Activated naive CD4-positive, alpha-beta T cell treated with anti-CD3 and anti-CD28 coated beads, Interleukin-2, amount 50 U/mL, for 72 hours (primary cell): ENCODE results near the gene TPX2. TPM values are rescaled to one million over a fixed set of nuclear protein-coding genes. Genes with fewer than 3 reads are reported as not detected.

Experiments used
- ATAC-seq, 2 donors: fragments of 150-1000 bp; cut with Tn5 transposase; 2 replicates each; pipeline ENCODE4 v1.10.0; 2021; ENCODE audit warnings: mild to moderate bottlenecking in 2 of 2, moderate library complexity in 2 of 2
- DNase-seq, 2 donors: peaks; one replicate each; pipeline ENCODE4 v3.0.0; 2021 to 2022; ENCODE audit warnings: low spot score in 2 of 2
- H3K27ac Mint-ChIP-seq, 2 donors: one replicate each; pipeline ENCODE4 v1.8.0; 2022; ENCODE audit warnings: mild to moderate bottlenecking in 2 of 2, mixed read lengths in 2 of 2
- H3K36me3 Mint-ChIP-seq, 2 donors: one replicate each; pipeline ENCODE4 v1.8.0; 2022; ENCODE audit warnings: mixed read lengths in 2 of 2
- H3K9me3 Mint-ChIP-seq, 2 donors: one replicate each; pipeline ENCODE4 v1.8.0; 2022; ENCODE audit warnings: mixed read lengths in 2 of 2
- total RNA-seq, 2 donors: library from RNA; stranded (reverse); gene quantifications; one replicate each; pipeline ENCODE4 v1.2.3, GENCODE V29; 2022

Gene TPX2
- total RNA-seq, 2 donors from 2014 or later, result 123 to 215 TPM

DNA sequence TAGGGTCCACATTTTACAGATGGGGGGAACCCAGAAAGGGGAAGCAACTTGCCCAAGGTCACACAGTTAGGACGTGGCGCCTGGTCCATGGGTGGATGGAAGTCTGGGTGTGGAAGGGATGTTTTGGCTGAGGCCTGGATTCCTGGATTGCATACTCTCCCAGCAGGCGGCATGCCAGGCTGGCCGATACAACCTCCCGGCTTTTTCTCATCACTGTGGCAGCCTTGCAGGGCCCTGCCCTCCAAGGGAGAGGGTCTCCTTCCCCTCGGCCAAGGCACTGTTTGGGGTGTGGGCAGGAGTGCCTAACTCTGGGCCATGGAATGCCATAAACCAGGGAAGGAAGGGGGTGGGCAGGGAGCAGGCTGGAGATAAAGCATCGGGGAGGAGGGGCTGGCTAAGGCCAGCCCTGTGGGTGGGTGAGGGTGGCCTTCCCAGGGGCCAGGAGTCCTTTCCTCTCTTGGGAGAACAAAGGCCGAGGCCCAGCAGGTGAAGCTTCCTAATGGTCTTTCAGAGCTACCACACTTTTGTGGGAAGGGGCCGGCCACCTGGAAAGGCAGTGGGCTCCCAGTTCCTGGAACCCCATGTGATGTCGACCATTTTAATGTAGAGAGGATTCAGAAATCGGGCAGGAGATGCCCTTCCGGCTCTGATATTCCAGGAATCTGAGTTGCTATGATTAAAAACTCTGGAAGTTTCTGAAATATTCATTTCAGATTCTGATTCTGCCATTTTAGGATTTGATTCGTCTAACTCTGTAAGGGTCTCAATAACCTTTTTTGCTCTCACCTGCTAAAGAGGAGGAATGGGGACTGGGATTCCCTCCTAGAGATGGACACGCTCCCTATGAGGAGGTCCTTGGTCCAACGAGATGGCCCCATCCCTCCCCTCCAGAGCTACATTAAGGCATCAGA lies 102.1 kb downstream of the TPX2 start:
- Mint-ChIP-seq H3K36me3 (no peaks in the 10 kb centered on the region), H3K9me3 (no peaks in the 10 kb centered on the region), H3K27ac (no peak overlapping the region)
- DNase-seq, result no peak
- no peak for ATAC-seq

- H3K27ac Mint-ChIP-seq, result no peak overlapping the region
- H3K36me3 Mint-ChIP-seq, result no peaks in the 10 kb centered on the region
- H3K9me3 Mint-ChIP-seq, result no peaks in the 10 kb centered on the region
- ATAC-seq (no peak), DNase-seq (no peak)
Observed at GRCh38 chr20:31841928-31842327, 102.8 kb downstream of the TPX2 start.

DNA sequence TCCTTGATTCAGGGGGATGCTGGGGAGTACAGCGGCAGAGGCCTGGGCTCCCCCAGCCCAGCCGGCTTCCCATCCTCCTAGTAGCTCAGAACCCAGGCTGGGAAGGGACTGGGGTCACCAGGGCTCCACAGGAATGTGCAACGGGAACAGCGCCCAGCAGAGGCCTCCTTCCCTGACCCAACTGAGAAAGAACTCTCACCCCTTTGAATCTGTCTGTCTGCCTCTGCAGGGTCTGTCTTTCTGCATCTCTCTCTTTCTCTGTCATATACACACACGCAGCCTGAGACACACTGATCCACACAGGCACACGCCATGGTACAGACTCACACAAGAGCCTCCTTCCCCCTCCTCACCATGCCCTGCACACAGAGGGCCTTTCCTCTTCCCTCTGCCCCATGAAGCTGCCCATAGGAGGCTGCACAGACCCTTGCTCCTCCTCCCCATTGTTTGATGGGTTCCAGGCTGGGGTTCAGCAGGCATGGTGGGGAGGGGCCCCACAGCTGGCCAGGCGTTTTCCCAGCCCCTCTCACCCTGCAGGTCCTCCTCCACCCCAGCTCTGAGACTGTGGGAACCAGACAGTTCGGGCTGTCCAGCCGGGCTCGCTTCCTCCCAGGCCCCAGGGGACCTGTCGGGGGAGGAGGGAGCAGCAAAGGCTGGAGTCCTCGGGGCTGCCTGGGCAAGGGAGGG lies 103.5 kb downstream of the TPX2 start:
- no peaks in the 10 kb centered on the region for H3K36me3 Mint-ChIP-seq
- no peak for DNase-seq
- H3K9me3 Mint-ChIP-seq, result no peaks in the 10 kb centered on the region
- ATAC-seq, result no peak
- H3K27ac Mint-ChIP-seq, result no peak overlapping the region

GRCh38 chr20:31843288-31843687 lies 104.2 kb downstream of the TPX2 start:
- DNase-seq, result no peak
- no peaks in the 10 kb centered on the region for H3K36me3 Mint-ChIP-seq
- no peaks in the 10 kb centered on the region for H3K9me3 Mint-ChIP-seq
- ATAC-seq, result no peak
- H3K27ac Mint-ChIP-seq, result no peak overlapping the region

DNA sequence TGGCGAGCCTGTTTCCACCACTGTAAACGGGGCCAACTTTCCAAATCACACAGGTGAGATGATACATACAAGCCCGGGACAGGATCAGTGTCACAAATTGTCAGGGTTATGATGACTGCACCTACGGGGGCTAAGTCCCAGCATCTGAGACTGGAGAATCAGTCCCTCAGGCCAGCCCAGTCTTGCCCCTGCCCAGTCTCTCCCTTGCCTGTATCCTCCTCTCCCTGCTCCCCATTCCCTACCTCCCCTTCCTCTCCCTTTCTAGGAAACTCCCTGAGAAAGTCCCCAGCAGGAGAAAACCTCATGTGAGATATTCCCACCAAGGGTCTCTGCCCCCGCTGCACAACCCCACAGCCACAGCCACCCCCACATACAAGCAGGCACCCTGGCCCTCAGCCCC lies 104.8 kb downstream of the TPX2 start:
- Mint-ChIP-seq H3K9me3 (no peaks in the 10 kb centered on the region), H3K36me3 (no peaks in the 10 kb centered on the region), H3K27ac (peak overlapping the region in 1 of 2 donors; percentile 88)
- ATAC-seq (no peak), DNase-seq (no peak)

DNA sequence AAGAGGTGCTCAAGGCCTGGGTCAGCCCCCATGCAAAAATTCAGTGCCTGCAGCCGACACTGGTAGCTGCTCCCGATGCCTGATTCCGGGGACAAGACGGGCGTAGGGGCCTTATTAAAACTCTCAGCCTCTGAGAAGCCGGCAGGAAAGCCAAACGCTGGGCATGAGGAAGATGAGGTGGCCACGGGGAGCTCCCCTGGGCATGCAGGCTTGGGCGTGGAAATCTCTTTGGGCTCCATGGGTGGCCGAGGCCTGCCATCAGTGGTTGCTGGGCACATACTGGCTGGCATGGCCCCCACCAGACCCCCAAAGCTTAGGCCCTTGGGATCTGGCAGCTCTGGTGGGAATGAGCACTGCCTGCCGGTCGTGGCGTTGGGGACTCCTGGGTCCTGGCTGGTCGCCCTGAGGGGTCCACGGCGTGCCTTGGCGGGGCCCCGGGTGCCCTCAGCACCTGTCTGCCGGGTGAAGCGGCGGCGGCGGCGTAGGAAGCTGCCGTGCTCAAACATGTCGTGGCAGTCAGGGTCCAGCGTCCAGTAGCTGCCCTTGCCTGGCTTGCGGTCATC lies 105.7 kb downstream of the TPX2 start:
- no peak for ATAC-seq
- DNase-seq, result no peak
- H3K27ac Mint-ChIP-seq, result no peak overlapping the region
- H3K9me3 Mint-ChIP-seq, result no peaks in the 10 kb centered on the region
- no peaks in the 10 kb centered on the region for H3K36me3 Mint-ChIP-seq

- DNase-seq (no peak), ATAC-seq (no peak)
- Mint-ChIP-seq H3K27ac (no peak within 1 kb of the TSS), H3K9me3 (no peaks in the 10 kb centered on the region), H3K36me3 (no peaks in the 10 kb centered on the region)
Observed at GRCh38 chr20:31845300-31845863, 106.3 kb downstream of the TPX2 start, which contains the start of gene FOXS1. Gene FOXS1, minus strand, starts transcription at chr20:31845604. Its CDS starts 62 bp downstream, at chr20:31845542.

DNA sequence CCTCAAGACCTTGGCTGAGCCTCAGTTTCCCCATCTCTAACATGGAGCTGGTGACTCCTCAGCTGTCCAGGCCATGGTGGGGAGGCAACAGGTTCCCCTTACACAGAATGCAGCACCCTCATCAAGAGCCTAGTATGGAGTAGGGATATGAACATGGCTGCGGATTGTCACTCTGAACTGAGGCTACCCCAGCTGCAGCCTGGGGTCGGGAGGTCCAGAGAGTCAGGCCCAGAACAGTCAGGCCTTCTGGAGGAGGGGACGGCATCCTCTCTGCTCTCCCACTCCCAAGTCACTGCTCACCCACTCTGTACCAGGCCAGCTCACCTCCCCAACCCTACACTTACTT lies 107.7 kb downstream of the TPX2 start:
- Mint-ChIP-seq H3K36me3 (no peaks in the 10 kb centered on the region), H3K27ac (no peak overlapping the region), H3K9me3 (no peaks in the 10 kb centered on the region)
- ATAC-seq, result peak in 1 of 2 donors; percentile 4
- no peak for DNase-seq

DNA sequence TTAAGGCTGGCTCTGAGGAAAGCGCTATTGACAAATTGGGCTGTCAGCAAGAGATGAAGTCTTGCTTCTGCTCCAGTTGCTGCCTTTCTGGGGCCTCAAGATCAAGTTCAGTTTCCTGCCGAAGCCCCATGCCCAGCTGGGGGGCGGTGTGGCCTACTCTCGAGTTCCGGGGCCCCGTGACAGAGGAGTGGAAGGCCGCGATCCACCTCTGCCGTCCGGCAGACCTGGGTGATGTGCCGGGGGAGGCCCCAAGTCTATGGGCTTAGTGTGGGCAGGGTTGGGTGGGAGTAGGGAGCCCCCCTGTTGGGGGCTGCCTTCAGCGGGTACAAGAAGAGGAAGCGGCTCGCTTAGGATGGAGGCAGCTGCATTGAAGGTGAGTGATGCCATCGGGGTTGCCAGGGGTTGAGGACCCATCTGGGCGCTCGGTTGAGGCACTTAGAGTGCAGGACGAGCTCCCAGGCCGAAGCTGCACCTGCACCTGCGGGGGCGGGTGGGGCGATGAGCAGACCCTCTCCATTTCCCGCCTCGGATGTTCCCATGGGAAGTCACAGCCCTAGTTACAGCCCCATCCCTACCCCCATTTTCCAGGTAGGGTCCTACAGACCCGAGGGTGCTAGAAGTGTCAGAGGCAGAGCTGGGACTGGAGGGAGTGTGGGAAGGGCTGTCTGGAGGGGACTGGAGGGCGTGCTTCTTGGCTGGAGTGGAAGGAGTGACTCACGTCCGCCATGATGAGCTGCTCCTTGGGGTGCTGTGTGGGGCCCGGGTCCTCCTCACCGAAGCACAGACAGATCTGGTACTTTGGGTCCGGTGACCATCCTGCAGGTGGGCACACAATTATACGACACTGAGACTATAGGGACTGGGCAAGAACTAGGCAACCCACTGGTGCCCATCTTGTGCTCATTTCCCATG lies 109.3 kb downstream of the TPX2 start:
- DNase-seq, result no peak
- Mint-ChIP-seq H3K36me3 (no peaks in the 10 kb centered on the region), H3K9me3 (no peaks in the 10 kb centered on the region), H3K27ac (no peak overlapping the region)
- ATAC-seq, result no peak

DNA sequence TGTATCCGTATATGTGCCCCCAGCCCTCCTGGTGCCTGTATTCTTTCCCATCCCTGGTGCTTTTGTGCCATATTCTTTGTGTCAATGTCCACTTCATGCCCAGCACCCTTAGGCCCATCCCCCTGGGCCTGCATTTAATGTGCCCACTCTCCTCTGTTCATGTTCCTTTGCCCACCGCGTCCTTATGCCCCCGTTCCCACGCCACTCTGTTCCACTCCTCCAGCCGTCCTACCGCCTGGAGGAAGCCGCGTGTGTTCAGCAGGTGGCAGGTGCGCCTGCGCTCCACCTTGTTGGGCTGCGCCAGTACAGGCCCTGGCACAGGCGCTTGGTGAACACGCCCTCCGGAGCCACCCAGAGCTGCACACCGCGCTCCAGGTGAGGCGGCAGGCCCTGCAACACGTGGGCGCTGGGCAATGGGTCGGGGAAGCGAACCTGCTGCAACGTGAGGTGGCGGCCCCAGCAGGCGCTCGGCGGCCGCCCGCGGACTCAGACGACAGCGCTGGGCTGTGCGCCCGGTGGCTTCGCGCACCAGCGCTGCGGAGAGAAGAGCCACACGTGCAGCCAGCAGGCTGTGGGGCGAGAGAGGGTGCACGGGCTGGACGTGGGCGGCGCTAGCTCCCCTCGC lies 110.3 kb downstream of the TPX2 start:
- no peak for ATAC-seq
- Mint-ChIP-seq H3K36me3 (no peaks in the 10 kb centered on the region), H3K9me3 (no peaks in the 10 kb centered on the region), H3K27ac (no peak overlapping the region)
- no peak for DNase-seq

Other genes starting within 250 kb of the TPX2 start
- 100 to 1,000 TPM; 108 to 124 TPM for gene HM13, start 224.8 kb upstream of the TPX2 start, total RNA-seq
- 10 to 100 TPM in 1 of 2 donors, 1 to 10 TPM in 1; 1.4 to 19.4 TPM for gene ID1, start 134.0 kb upstream of the TPX2 start, total RNA-seq
- not detected for gene COX4I2, start 101.4 kb upstream of the TPX2 start, total RNA-seq
- gene BCL2L1, start 16.4 kb upstream of the TPX2 start, total RNA-seq, result 100 to 1,000 TPM in 1 of 2 donors, 10 to 100 TPM in 1; 86.6 to 143 TPM
- under 1 TPM; 0.31 to 0.34 TPM for gene MYLK2, start 80.1 kb downstream of the TPX2 start, total RNA-seq
- gene FOXS1, start 106.3 kb downstream of the TPX2 start, total RNA-seq, result not detected
- not detected for gene DUSP15, start 131.2 kb downstream of the TPX2 start, total RNA-seq
- gene TTLL9, start 131.3 kb downstream of the TPX2 start, total RNA-seq, result not detected
- gene PDRG1, start 212.8 kb downstream of the TPX2 start, total RNA-seq, result 10 to 100 TPM; 13.1 to 20.6 TPM
- under 1 TPM in 1 of 2 donors, not detected in 1; 0.09 TPM for gene XKR7, start 228.9 kb downstream of the TPX2 start, total RNA-seq